ENCODE results near the gene EXOC3L2.
"Not testable (repeated sequence)": the region's sequence is repeated elsewhere in the genome, so short reads cannot be mapped to it uniquely, and the experiment has no call there.

Gene EXOC3L2

GRCh38 chr19:45245334-45245787 is at the start of gene EXOC3L2:
Gene EXOC3L2 (minus strand): TSS chr19:45245407. CDS start chr19:45239045, 6,362 bp downstream.
- DNase-seq = peak; percentile 52

DNA sequence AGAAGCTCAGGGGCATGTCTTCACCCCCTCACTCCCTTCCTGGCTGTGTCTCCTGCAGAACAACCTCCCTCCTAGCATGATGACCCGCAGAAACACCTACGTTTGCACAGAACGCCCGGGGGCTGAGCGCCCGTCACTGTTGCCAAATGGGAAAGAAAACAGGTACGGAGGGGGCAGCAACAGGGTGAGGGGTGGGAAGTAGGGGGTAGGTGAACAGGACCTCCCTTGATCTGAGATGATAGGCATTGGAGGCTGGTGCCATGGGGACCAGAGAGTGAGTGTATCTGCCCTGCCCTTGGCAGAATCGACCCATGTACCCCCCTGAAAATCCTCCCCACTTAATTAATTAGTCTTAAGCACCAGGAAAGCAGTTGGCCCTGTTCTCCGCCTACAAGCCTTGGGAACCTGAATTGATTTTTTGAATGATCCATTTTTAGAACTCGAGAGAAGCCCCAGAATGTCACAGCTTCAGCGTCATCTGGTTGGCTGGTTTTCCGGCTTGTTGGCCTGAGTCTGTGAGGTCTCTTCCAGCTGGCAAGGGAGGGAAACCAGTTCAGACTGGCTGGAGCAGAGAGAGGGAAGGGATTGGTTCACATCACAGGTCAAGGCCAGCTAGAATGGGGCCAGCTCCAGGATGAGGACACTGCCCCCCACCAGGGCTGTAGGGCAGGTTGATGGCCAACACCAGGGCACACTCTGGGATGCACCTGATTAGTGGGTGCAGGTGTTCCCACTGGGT is 49.3 kb upstream of the EXOC3L2 start:
- DNase-seq = peak; percentile 56

DNA sequence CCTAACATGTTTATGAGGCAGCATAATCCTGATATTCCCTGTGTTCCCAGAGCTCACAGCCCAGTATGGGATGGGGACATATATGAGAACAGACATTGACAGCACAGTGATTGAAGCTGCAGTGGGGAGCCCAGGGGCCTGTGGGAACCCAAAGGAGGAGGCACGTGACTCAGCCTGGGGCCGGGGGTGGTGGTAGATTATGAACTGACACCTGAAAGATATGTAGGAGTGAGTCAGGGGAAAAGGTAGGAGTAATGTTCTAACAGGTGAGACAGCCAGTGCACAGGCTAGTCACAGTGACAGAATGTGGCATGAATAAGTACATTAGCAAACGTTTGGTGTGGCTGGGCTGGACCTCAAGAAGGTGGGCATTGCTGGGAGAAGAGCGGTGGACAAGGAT is 48.5 kb upstream of the EXOC3L2 start:
- DNase-seq = no peak

- DNase-seq = no peak
These were observed 46.6 kb upstream of the EXOC3L2 start for GRCh38 chr19:45291834-45292233.

DNA sequence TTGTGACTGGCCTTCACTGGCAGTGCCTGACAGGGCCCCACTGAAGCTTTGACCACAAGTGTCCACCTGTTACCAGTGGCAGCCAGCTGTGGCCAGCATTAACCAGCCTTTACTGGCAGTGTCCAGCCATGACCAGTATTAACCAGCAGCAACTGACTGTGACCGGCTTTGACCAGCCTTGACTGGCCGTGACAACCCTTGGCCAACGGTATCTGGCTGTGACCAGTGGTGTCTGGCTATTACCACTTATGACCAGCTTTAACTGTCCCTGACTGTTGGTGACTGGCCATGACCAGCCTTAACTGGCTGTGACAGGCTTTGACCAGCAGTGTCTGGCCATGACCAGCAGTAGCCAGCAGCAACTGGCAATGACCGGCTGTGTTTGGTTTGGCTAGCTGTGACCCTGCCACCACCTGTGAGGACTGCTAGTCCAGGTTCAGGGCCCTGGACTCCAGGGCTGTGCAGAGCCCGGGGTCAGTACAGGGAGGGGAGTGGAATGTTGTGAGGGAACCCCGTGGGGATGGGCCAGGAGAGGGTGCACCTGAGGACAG is 45.2 kb upstream of the EXOC3L2 start:
- no peak for DNase-seq

- DNase-seq = no peak
These were observed 38.3 kb upstream of the EXOC3L2 start for GRCh38 chr19:45283443-45284033.

- no peak for DNase-seq
These were observed 35.3 kb upstream of the EXOC3L2 start for GRCh38 chr19:45280471-45280961.

- no peak for DNase-seq
These were observed 34.5 kb upstream of the EXOC3L2 start for GRCh38 chr19:45279587-45280192.

GRCh38 chr19:45278087-45278486 is 32.9 kb upstream of the EXOC3L2 start:
- DNase-seq = no peak

DNA sequence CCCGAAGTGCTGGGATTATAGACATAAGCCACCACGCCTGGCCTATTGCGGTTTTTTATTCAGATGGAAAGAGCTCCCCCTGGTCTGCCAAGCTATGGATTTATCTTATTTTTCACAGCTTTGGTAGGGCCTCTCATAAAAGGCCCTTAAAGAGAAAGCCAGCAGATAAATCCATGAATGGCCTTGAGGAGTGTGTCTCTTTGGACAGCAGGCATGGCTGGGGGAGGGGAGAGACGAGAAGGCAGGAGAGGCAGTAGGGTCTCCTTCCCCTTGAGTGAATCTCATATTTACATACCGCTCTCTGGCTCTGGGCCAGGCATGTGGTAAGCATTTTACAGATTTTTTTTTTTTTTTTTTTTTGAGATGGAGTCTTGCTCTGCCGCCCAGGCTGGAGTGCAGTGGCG is 31.1 kb upstream of the EXOC3L2 start:
- no peak for DNase-seq

- DNase-seq = no peak
These were observed 30.3 kb upstream of the EXOC3L2 start for GRCh38 chr19:45275370-45275971.

DNA sequence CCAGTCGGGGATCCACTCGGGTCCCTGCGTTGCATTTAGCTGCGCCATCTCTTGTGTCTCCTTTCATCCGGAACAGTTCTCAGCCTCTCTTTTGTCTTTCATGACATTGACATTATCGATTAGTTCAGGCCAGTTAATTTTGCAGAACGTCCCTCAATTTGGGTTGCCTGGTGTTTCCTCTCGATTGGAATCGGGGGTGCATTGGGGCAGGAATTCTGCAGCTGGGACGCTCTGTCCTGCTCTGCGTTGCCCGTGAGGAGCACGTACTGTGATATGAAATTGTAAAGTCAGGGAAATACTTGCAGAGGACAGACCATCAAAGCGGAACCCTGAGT is 28.3 kb upstream of the EXOC3L2 start:
- no peak for DNase-seq

DNA sequence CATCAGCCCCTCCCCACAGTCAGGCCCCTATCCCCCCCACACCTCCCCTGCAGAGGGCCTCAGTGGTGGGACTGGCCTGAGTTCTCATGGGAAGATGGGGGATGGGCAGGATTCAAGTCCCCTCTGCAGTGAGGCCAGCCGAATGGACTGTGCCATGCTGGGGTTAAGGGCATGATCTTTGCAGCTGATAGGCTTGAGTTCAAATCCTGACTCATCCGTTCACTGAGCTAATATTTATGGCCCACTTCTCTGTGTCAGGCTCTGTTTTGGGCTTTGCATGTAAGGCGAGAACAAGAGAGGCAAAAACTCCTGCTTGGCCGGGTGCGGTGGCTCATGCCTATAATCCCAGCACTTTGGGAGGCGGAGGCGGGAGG is 26.5 kb upstream of the EXOC3L2 start:
- no peak for DNase-seq

DNA sequence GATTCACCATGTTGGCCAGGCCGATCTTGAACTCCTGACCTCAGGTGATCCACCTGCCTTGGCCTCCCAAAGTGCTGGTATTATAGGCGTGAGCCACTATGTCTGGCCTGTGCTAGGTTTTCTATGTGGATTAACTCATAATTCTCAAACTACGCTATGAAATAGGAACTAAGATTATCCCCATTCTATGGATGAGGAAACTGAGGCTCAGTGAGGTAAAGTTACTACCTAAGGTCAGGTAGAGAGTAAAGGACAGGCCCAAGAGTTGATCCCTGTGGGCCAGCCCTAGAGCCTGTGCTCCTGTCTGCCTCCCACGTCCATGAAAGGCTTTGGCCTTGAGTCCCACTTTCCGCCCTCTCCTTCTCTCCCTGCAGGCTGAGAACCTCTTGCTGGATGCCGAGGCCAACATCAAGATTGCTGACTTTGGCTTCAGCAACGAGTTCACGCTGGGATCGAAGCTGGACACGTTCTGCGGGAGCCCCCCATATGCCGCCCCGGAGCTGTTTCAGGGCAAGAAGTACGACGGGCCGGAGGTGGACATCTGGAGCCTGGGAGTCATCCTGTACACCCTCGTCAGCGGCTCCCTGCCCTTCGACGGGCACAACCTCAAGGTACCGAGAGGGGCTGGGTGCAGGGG is 26.0 kb upstream of the EXOC3L2 start:
- no peak for DNase-seq

- not testable (repeated sequence) for DNase-seq
These were observed 24.7 kb upstream of the EXOC3L2 start for GRCh38 chr19:45269939-45270338.

DNA sequence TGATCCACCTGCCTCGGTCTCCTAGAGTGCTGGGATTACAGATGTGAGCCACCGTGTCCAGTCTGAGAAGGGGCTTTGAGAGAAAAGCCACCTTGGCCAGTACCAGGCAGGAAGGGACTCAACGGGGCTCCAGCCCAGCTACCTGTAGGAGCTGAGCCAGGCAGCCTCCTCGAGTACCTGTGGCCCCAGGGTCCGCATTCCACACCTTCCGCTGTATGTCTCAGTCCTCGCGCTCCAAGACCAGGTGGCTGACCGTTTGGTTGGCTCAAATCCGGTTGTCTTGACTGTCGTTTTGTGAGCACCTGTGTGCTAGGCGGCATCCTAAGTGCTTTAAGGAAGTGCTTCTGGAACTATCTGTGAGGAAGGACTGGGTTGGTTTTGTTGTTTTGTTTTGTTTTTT is 22.1 kb upstream of the EXOC3L2 start:
- no peak for DNase-seq

DNA sequence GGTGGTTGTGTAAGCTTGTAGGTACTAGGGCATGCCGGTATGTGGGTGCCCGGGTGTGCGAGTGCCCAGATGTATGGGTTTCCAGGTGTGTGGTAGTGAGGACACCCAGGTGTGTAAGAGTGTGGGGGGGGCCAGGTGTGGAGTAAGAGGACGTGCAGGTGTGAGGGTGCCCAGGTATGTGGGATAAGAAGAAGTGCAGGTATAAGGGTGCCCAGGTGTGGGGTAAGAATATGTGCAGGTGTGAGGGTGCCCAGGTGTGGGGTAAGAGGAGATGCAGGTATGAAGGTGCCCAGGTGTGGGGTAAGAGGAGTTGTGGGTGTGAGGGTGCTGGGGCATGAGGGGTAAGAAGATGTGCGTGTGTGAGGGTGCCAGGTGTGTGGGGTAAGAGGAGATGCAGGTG is 20.2 kb upstream of the EXOC3L2 start:
- DNase-seq = no peak

DNA sequence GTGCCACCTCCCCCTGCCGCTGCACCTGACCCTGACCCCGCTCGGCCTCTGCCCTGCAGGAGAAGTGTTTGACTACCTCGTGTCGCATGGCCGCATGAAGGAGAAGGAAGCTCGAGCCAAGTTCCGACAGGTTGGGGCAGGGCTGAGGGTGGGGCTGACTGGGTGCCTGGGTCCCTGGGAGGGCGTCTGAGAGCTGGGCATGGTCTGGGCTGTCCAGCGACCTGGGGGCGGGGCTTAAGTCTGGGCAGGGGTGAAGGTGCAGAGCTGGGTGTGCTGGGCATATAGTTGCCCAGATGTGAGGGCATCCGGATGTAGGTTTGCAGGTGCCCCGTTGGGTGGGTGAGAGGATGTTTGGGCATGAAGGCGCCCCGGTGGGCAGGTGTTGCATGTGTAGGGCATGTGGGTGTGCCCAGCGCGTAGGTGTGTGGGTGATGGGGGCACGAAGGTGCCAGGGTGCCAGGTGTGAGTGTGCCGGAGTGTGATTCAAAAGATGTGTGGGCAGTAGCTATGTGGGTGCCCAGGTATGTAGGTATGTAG is 19.6 kb upstream of the EXOC3L2 start:
- DNase-seq = no peak

GRCh38 chr19:45263013-45263412 is 17.8 kb upstream of the EXOC3L2 start:
- no peak for DNase-seq

DNA sequence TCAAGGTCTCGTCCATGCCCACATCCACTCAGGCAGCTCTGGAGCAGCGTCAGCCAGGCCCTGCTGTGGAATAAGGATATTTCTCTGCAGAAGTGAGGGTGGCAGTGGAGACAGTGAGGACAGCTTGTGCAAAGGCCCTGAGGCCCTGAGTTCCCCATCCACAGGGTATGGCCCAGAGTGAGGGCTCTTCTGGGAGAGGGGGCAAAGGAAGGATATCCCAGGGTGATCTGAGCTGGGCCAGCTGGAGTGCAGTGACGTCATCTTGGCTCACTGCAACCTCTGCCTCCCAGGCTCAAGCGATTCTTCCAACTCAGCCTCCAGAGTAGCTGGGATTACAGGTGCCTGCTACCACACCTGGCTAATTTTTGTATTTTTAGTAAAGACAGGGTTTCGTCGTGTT is 17.4 kb upstream of the EXOC3L2 start:
- no peak for DNase-seq

DNA sequence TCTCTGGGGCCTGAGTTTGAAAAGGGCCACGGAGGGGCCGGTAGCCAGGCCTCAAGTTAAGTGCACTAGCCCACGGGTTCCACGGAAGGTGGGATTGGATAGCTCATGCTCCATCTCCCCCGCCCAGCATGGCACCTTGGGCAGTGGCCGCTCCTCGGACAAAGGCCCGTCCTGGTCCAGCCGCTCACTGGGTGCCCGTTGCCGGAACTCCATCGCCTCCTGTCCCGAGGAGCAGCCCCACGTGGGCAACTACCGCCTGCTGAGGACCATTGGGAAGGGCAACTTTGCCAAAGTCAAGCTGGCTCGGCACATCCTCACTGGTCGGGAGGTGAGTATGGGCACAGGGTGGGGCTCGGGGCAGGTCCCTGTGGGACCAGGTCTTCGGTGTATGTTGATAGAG is 13.7 kb upstream of the EXOC3L2 start:
- no peak for DNase-seq

- no peak for DNase-seq
These were observed 11.6 kb upstream of the EXOC3L2 start for GRCh38 chr19:45256836-45257235.
